HL-60 (cell line): ENCODE results near the gene LRMDA.

Source experiments
- GABPA ChIP-seq: IDR thresholded peaks from 2 replicates; pipeline ENCODE4 v1.6.1; 2012; ENCODE audit warnings: low read depth
- POLR2AphosphoS5 ChIP-seq: IDR thresholded peaks from 2 replicates; pipeline ENCODE4 v1.6.1; 2012; ENCODE audit warnings: low read depth

DNA sequence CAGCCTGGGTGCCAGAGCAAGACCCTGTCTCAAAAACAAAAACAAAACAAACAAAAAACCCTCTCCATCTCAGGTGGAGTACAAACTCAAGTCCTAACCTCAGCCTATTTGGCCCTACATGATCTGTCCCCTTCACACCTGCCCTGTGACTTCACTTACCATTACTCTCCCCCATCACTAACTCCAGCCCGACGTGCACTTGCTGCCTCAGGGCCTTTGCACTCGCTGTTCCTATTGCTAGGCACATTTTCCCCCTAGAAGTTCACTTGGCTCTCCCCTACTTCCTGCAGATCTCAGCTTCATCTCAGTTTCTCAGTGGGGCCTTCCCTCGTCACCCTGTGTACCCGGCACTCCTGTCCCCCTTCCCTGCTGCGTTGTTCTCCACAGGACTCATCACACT lies 8.5 kb upstream of the LRMDA start:
- TF ChIP-seq POLR2AphosphoS5, result no peak
- TF ChIP-seq GABPA, result no peak
